GM20431 (cell line): ENCODE data around the gene IKBKG.
"Not testable (repeated sequence)": the region's sequence is repeated elsewhere in the genome, so short reads cannot be mapped to it uniquely, and the experiment has no call there.

Experiments used
- in situ Hi-C: fragments of 300-500 bp; cut with MseI, MboI; formaldehyde crosslinking; loops from one replicate; pipeline ENCODE4 v1.15.0; 2020; ENCODE audit warnings: low sequenced_read_pairs; ENCODE audit not compliant: unreplicated experiment

Gene IKBKG

GRCh38 chrX:154525606-154526490 is 21.6 kb upstream of the IKBKG start:
- in situ Hi-C loops, result no loop called here

- in situ Hi-C loops, result no loop called here
Measured at GRCh38 chrX:154526901-154527675, 20.3 kb upstream of the IKBKG start.

- in situ Hi-C loops, result no loop called here
Measured at GRCh38 chrX:154529206-154529612, 18.2 kb upstream of the IKBKG start.

- in situ Hi-C loops, result no loop called here
Measured at GRCh38 chrX:154530286-154530685, 17.1 kb upstream of the IKBKG start.

GRCh38 chrX:154531626-154532025 is 15.8 kb upstream of the IKBKG start:
- in situ Hi-C loops, result no loop called here

- in situ Hi-C loops, result no loop called here
Measured at GRCh38 chrX:154532690-154533089, 14.7 kb upstream of the IKBKG start.

GRCh38 chrX:154534526-154535322 is 12.7 kb upstream of the IKBKG start:
- in situ Hi-C loops, result no loop called here

GRCh38 chrX:154535892-154536291 is 11.5 kb upstream of the IKBKG start:
- in situ Hi-C loops, result no loop called here

- in situ Hi-C loops, result no loop called here
Measured at GRCh38 chrX:154539077-154539476, 8.3 kb upstream of the IKBKG start.

GRCh38 chrX:154540365-154540764 is 7.1 kb upstream of the IKBKG start:
- in situ Hi-C loops, result not testable (repeated sequence)

GRCh38 chrX:154540897-154541535 is 6.4 kb upstream of the IKBKG start:
- in situ Hi-C loops, result no loop called here

GRCh38 chrX:154541589-154541895 is 5.9 kb upstream of the IKBKG start:
- in situ Hi-C loops, result no loop called here

- in situ Hi-C loops, result no loop called here
Measured at GRCh38 chrX:154541896-154542722, 5.3 kb upstream of the IKBKG start.

GRCh38 chrX:154542723-154543424 is 4.5 kb upstream of the IKBKG start:
- in situ Hi-C loops, result no loop called here

GRCh38 chrX:154545673-154546274 is 1.6 kb upstream of the IKBKG start:
- in situ Hi-C loops, result no loop called here

- in situ Hi-C loops, result no loop called here
Measured at GRCh38 chrX:154546354-154547244, 821 bp upstream of the IKBKG start, which contains the start of gene G6PD. TSS of gene G6PD (minus strand) at chrX:154546846. CDS start at chrX:154546155, 691 bp downstream.

GRCh38 chrX:154548028-154548316 is 552 bp downstream of the IKBKG start:
- in situ Hi-C loops, result no loop called here
